HG03139 (cell line): ENCODE measurements around the gene SACM1L.
A peak's percentile ranks its signal among the peaks of the same experiment; 100 is the strongest.

Source experiments
- ATAC-seq: cut with Tn5 transposase; IDR thresholded peaks from one replicate; pipeline ENCODE4 v1.9.1; 2021; ENCODE audit not compliant: unreplicated experiment

Gene SACM1L, protein sequence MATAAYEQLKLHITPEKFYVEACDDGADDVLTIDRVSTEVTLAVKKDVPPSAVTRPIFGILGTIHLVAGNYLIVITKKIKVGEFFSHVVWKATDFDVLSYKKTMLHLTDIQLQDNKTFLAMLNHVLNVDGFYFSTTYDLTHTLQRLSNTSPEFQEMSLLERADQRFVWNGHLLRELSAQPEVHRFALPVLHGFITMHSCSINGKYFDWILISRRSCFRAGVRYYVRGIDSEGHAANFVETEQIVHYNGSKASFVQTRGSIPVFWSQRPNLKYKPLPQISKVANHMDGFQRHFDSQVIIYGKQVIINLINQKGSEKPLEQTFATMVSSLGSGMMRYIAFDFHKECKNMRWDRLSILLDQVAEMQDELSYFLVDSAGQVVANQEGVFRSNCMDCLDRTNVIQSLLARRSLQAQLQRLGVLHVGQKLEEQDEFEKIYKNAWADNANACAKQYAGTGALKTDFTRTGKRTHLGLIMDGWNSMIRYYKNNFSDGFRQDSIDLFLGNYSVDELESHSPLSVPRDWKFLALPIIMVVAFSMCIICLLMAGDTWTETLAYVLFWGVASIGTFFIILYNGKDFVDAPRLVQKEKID

DNA sequence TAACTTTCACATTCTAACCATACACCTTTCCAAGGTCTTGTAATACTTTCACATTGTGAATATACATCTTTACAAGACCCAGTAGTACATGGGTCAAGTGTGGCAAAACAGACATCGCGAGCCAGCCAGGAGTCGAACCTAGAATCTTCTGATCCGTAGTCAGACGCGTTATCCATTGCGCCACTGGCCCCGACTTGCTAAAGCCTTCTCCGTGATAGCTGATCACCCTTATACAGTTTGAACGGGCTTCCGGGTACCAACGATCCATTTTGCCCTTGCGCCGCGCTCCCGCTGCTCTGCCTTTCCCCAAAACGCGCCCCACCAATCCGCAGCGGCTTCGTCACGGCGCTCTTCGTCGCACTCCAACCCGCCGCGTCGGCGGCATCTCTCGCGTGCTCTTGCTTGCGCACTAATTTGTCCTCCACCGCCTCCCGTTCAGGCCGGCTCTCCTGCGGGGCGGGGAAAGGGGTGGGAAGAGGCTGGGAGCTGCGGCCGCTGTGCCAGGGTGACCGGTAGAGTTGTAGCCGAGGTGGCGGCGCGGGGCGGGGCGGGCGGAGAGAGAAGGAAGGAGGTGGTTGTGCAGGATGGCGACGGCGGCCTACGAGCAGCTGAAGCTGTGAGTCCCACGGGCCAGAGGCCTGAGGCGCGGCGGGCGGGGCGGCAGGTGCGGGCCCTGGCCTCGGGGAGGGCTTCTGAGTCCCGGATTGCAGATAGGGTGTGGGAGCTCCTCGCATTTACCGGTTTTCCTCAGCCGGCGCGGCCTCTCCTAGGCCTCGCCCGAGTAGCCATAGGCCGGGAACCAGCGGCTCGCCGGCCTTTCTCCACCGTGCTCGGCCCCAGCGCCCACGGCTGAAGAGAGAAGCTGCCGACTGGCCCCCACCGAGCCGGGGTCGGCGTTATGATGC, at the start of gene SACM1L:
TSS of gene SACM1L (plus strand) at position 515 of the 905 bp plus-strand sequence. CDS start at position 585, 70 bp downstream.
- peak; percentile 82 for ATAC-seq

DNA sequence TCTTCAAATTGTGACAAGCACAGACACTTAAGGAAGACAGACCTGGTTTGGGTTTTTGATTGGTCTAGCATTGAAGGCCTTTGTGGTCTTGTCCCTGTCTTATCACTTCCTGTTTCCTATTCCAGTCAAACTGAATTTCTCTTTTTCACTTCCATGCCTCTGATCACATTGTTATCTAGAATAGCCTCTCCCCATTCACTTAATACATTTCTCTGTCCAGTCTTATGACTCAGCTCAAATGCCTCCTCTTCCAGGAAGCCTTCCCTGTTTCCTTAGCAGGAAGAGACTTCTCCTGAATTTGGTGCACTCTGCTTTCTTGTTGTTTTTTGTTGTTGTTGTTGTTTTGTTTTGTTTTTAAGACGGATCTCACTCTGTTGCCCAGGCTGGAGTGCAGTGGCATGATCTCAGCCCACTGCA, 49.1 kb upstream of the SACM1L start:
- ATAC-seq, result no peak

DNA sequence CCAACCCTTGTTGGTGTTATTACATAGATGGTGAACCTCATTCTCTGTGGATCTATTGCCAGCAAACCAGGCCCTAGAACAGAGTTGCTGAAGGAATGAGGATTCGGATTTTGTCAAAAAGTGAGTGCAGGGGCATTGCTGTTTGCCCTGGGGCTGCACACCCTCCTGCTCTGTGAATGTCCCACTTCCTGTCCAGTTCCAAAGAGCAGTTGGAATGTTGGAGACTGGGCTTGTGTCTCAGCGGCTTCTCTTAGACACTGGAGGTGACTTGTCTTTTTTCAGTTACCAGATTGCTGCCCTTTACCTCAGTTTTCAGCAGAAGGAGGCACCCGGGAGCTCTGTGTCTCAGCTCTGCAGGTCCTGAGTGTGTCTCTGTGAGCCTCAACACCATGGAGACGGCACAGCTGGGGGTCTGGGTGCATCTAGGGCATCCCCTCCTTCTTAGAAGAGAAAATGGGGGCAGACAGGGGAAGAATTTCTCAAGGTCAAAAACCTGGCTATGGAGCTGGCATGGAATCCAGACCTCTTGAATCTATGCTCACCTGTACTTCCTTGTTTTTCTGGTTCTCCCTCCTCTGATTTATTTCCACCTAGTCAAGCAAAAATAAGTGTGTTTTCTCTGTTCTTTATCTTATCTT, 48.4 kb upstream of the SACM1L start:
- ATAC-seq, result no peak

DNA sequence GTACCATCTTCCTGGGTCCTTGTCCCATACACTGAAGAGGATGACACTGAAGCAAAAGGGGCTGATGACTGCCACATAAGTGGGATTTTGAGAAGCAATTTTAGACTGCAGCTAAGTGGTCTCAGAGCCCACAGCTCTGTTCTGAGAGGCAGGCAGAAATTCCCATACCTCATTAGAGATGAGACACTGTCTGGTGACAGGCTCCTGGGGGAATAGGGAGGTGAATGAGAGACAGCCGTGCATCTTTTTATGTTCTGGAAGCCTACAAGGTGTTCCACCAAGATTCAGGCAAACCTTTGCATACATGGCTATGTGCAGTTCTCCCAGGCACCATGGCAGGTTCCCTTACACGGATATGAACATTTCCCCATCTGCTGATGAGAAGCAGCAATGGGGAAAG, 47.4 kb upstream of the SACM1L start:
- ATAC-seq, result no peak

DNA sequence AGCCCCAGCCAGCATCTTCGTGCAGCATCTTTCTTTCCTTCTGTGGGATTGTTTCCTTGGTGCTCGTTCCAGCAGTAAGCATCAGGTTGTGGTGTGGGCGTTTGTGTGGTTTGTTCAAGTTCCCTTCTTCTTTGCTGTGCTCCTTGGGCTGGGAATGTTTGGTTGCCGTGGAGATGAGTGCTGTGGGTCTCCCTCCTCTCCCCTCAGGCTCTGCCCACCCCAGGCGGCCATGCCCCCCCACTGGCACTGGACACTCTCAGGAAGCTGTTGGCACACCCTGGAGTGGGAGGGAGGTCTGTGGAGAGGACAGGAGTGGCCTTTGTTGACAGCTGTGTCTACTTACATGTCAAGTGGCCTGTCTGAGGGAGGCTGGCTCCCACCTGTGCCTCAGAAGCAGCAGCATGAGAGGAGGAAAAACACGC, 46.5 kb upstream of the SACM1L start:
- ATAC-seq, result no peak

DNA sequence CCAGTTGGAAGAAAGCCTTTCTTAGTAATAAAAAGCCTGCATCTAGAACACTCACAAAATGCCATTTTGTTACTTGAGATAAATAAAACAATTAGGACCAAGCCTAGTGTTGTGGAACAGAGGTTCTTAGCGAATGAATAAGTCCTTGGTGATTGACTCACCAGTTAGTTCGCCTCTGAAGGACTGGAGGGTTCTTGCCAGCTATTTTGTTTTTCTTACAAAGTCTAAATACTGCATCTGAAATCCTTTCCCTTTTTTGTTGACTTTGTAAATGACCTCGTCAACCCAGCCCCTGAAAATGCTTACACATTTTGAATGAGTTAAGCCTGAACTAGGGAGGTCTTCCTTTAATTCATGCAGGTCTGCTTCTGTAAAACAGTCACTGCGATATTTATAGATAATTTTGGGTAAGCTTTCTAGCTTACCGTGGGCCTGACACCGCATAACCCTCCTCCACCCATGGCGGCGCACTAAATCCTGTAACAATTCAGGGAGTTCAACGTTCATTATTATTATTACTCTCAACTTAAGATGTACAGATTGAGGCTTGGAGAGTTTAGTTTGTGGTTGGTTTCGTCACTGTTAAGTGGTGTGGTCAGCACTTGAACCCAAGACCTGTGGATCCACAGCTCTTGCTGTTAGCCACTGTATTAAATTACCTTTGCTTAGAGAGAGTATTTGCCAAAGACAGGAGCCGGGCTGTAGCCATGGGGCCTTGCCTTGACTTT, 45.0 kb upstream of the SACM1L start:
- ATAC-seq, result no peak

DNA sequence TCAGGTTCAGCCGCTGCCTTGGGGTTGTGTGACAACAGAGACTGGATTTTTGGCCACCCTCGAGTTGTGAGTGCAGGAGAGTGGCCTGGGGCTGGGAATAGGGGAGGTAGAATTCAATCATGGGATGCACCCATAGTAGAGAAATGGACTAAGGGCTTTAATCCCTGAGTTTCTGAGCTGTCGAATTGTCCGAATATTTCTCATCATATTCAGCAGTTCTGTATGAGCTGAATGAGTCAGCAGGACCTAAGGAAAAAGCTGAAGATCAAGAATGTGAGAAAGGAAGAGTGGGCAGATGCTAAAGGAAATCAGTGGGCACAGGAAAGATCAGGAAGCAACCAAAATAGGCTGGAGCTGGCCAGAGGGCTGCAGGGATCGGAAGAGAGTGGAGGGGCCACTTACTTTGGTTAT, 44.4 kb upstream of the SACM1L start:
- ATAC-seq, result no peak

DNA sequence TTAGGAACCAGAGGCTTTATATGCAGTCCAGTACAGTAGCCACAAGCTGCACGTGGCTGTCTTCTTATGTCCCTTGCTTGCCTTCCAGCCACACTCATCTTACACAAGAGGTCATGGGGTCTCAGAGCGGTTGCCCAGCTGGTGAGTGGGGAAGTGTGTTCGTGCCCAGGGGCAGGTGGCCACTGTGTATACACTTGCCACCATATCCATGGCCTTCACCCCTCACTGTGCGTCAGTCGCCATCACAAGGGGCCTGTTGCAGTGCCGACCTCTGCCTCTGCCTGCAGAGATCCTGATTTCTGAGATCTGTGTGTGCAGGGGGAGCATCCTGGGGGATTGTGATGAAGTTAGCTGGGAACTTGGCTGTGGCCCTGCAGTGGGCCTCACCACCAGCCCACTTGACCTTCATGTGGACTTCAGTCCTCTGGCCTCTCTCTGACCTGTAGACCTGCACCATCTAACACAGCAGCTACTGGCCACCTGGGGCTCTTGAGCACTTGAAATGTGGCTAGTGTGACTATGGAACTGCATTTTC, 43.1 kb upstream of the SACM1L start:
- no peak for ATAC-seq

DNA sequence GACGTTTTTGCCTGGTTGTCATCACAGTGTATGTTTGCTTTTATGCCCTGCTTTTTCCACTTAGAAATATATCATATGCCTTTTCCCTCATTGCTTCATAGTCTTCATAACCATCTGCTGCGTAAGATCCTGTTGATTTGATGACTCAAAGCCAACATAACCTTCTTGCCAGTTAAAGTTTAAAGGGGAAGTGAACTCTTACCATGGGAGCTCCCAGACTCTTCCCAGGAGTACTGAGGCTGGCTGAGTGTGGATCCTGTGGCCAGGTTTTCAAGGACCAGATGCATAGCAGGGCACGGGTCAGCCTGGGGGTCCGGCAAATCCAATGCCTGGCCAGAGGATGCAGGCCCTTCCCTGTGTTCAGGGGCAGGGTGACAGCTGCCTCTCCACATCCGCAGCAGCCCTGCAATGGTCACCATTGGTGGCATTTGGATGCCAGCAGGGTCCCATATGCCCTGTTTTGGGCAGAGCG, 42.0 kb upstream of the SACM1L start:
- ATAC-seq, result no peak

DNA sequence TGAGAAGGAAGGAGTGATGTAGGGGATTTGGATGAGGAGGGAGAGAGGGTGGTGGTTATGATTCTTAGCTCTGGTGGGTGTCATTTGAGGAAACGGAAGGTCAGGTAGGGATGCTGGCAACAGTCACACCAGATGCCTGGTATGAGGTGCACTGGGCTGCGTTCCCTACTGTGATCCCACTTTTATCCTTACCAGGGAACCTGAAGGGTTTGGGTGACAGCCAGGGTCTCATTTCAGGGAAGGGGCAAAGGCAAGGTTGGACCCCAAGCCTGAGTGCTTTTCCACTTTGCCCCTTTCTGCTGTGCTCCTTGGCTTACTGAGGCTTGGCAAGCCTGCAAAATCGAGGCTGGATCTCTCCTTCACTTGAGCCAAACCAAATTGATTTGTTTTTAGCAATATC, 36.0 kb upstream of the SACM1L start:
- no peak for ATAC-seq

DNA sequence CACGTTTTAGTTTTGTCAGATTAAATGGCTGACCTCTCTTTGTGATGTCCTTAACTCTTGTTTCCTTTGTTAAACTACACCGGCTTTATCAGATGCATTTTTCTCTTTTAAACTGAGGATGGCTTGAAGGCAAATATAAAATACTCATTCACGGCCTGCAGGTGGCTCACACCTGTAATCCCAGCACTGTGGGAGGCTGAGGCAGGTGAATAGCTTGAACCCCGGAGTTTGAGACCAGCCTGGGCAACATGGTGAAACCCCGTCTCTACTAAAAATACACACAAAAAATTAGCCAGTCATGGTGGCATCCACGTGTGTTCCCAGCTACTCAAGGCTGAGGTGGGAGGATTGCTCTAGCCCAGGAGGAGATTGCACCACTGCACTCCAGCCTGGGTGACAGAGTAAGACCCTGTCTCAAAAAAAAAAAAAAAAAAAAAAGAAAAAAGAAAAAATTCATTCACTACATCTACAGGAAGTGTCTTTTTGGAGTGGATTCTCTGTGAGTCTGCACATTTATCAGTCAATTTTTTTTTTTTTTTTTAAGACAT, 34.7 kb upstream of the SACM1L start:
- ATAC-seq, result no peak

DNA sequence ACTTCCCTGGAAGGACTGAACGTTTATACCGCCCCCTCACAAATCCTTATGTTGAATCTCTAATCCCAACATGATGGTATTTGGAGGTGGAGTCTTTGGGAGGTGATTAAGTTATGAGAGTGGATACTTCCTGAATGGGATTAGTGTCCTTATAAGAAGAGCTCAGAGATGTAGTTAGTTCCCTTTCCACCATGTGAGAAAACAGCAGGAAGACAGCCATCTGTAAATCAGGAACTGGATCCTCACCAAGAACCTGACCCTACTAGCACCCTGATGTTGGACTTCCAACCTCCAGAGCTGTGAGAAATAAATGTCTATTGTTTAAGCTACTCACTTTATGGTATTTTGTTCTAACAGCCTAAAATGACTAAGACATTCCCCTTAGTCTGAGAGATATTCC, 33.3 kb upstream of the SACM1L start:
- no peak for ATAC-seq

DNA sequence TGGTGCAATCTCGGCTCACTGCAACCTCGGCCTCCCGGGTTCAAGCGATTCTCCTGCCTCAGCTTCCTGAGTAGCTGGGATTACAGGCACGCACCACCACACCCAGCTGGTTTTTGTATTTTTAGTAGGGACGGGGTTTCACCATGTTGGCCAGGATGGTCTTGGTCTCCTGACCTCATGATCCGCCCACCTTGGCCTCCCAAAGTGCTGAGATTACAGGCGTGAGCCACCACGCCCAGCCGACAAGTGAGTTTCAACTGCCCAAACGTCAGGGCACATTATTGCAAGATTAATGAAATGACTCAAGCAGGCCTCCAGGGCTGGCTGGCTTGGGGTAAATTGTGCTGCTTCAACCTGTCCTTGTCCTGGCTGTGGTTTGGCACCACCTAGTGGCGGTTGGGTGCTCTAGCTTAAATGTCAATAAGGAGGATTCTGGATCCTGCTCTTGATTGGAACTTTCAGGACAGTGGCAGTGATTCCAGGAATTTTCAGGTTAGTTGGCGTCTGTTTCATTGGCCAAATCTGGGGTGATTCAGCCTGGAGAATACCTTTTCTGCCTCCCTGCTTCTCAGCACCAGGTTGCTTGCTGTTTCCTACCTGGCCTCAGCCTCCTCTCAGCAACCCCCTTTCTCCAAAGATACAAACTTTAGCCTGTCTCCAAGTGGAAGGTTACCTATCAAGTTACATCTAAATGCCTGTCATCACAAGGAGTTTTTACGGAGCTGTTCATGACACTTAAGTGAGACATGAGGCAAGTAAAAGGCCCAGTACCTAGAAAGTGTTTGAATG, 32.4 kb upstream of the SACM1L start:
- peak; percentile 69 for ATAC-seq

DNA sequence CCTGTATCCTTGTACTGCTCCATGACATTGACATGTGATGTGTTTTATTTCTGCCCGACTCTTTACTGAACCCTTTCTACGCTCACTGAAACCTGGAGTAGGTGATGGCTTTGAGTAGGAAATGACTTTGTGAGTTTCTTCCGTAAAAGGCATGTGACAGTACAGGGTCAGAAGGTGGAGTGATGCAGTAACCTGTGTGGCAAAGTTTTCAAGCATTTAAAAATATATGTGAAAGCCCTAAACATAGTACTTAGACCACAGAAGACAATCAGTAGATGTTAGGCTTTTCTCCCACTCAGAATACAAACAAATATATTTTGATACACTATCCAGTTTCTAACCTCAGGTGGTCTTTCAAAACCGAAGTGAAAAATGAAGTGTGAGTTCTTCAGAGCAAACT, 31.3 kb upstream of the SACM1L start:
- no peak for ATAC-seq

DNA sequence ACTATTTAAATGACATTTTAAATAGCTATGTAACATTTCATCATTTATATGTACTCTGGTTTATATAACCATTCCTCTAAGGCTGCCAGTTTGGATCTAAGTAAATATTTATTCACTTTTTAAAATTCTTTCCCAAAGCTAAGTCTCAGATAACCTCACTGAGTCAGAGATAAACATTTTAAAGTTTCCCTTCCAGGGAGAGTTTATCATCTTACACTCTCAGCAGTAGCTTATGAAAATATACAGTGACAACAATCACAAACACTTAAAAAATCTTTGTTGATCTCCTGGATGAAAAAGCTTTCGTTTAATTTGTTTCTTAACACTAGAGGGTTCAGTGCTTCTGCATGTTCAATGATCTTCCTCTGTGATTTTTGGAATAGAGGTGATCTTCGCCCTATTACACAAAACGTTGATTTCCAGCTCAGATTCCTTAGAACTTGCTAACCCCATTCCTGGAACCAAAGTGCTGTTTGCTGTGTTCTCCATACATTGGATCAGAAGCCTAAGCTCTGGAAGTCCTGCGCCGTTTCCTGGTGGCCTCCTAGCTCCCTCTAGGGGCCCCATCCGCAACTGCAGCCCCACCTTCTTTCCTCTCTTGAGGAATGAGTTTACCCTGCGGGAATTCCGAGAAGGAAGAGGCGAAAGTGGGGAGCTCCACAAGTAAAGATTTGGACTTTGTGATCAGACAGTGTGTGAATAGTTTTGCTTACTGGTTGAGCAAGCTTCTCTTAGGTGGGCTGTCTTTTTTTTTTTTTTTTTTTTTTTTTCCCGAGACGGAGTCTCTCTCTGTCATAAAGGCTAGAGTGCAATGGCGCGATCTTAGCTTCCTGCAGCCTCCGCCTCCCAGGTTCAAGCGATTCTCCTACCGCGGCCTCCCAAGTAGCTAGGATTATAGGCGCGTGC, 29.3 kb upstream of the SACM1L start:
- ATAC-seq, result no peak

DNA sequence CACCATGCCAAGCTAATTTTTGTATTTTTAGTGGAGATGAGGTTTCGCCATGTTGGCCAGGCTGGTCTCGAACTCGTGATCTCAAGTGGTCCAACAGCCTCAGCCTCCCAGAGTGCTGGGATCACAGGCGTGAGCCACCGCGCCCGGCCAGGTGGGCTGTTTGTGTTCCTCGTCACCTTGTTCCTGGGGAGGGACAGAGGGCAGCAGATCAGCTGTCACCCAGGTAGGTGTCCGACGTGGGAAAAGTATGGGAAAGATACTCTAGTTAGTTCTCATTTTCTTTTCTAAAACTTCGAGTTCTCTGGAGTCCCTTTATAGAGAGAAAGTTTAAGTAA, 28.7 kb upstream of the SACM1L start:
- no peak for ATAC-seq

DNA sequence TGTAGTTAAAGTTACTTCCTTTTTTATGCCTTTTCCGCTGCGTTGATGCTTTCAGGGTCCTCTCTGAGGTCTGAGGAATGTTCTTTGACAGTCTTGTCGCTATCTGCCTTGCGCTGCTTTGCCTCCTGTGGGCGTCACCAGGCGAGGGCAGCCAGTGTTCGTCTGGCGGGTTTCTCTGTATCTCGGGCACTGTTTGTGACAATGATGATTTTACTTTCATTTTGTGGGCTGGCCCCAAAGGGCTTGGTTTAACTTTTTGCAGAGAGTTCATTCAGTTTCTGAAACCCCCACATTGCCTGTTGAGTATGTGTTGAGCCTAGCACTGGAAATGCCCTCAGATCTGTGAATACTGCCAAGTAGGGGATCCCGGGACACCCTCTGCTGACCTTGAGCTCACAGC, 24.6 kb upstream of the SACM1L start:
- peak; percentile 64 for ATAC-seq

DNA sequence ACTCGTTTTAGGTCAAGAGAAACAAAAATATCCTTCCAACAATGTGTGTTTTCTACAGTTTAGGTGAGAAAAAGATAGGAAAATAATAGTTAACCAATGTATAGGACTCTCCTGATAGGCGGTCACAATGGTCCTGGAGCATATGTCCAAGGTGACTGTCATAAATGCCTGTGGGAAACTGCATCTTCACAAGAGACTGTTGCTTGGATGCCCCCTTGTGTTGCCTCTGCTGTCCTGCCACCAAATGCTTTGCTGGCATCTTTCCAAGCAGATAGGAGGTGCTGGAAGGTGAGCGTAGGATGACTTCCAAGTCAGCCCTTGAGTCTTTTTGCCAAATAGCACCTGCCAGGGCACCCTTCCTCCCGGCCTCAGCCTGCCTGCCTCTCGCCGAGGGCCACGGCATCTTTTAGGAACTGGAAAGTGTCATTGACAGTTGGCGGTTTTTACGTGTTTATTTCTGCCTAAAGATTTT, 24.1 kb upstream of the SACM1L start:
- ATAC-seq, result no peak
